ENCODE results near the gene FBXL20.

DNA sequence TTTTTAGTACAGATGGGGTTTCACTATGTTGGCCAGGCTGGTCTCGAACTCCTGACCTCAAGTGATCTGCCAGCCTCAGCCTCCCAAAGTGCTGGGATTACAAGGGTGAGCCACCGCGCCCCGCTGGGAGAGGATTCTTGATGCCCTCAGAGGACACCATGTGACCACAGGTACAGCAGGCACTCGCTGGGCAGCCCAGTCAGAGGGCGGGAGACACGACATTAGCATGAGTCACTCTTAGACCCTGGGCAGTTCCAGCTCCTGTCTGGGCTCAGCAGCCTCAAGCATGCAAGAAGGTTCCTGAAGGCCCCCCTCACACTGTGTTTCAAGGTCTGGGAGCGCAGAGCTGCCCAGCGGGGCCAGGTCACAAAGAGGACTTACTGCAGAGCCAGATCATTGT is 187.6 kb downstream of the FBXL20 start:
- TF ChIP-seq, protein P1, sequence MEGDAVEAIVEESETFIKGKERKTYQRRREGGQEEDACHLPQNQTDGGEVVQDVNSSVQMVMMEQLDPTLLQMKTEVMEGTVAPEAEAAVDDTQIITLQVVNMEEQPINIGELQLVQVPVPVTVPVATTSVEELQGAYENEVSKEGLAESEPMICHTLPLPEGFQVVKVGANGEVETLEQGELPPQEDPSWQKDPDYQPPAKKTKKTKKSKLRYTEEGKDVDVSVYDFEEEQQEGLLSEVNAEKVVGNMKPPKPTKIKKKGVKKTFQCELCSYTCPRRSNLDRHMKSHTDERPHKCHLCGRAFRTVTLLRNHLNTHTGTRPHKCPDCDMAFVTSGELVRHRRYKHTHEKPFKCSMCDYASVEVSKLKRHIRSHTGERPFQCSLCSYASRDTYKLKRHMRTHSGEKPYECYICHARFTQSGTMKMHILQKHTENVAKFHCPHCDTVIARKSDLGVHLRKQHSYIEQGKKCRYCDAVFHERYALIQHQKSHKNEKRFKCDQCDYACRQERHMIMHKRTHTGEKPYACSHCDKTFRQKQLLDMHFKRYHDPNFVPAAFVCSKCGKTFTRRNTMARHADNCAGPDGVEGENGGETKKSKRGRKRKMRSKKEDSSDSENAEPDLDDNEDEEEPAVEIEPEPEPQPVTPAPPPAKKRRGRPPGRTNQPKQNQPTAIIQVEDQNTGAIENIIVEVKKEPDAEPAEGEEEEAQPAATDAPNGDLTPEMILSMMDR (conservative IDR thresholded peaks at IDR 0.05): no peak
- no peak for TF ChIP-seq EZH2 (IDR thresholded peaks at IDR 0.05; ENCODE audit: low read depth)
